KG1 (cell line): ENCODE data around the gene ANO4.
"Not testable (repeated sequence)": the region's sequence is repeated elsewhere in the genome, so short reads cannot be mapped to it uniquely, and the experiment has no call there.

ENCODE experiments used
- DNase-seq: peaks from one replicate; lab custom pipeline; 2025; lab: John Stamatoyannopoulos, UW

The ANO4 gene

GRCh38 chr12:101089271-101089670 is 294.7 kb downstream of the ANO4 start:
- no peak for DNase-seq

- not testable (repeated sequence) for DNase-seq
These were observed 295.6 kb downstream of the ANO4 start for GRCh38 chr12:101090222-101090621.

- DNase-seq, result no peak
These were observed 303.4 kb downstream of the ANO4 start for GRCh38 chr12:101097829-101098580.

GRCh38 chr12:101107032-101107763 is 312.6 kb downstream of the ANO4 start:
- no peak for DNase-seq

GRCh38 chr12:101108130-101108529 is 313.6 kb downstream of the ANO4 start:
- no peak for DNase-seq

GRCh38 chr12:101110866-101111265 is 316.3 kb downstream of the ANO4 start:
- DNase-seq, result no peak

GRCh38 chr12:101111441-101111840 is 316.9 kb downstream of the ANO4 start:
- no peak for DNase-seq

- no peak for DNase-seq
These were observed 320.8 kb downstream of the ANO4 start for GRCh38 chr12:101115326-101115725.

GRCh38 chr12:101116911-101117310 is 322.3 kb downstream of the ANO4 start:
- no peak for DNase-seq

- no peak for DNase-seq
These were observed 323.3 kb downstream of the ANO4 start for GRCh38 chr12:101117842-101118241.

GRCh38 chr12:101127521-101128219 is 333.1 kb downstream of the ANO4 start:
- no peak for DNase-seq

- not testable (repeated sequence) for DNase-seq
These were observed 351.3 kb downstream of the ANO4 start for GRCh38 chr12:101145777-101146431.

- DNase-seq, result no peak
These were observed 370.7 kb downstream of the ANO4 start for GRCh38 chr12:101165319-101165718.

- DNase-seq, result no peak
These were observed 372.3 kb downstream of the ANO4 start for GRCh38 chr12:101166866-101167265.

- no peak for DNase-seq
These were observed 373.4 kb downstream of the ANO4 start for GRCh38 chr12:101168001-101168400.

- no peak for DNase-seq
These were observed 377.7 kb downstream of the ANO4 start for GRCh38 chr12:101172316-101172715.

- DNase-seq, result no peak
These were observed 378.7 kb downstream of the ANO4 start for GRCh38 chr12:101173197-101173749.

- no peak for DNase-seq
These were observed 380.0 kb downstream of the ANO4 start for GRCh38 chr12:101174541-101174940.
